ENCODE data around the gene FOSB. TPM values are rescaled to one million over a fixed set of nuclear protein-coding genes. Genes with fewer than 3 reads are reported as not detected.
A peak's percentile ranks its signal among the peaks of the same experiment; 100 is the strongest.

FOSB gene
- total and polyA plus RNA-seq, 5 donors, result 1.6 to 57.8 (median 8.4) TPM

- intact Hi-C loops (cut with DNase I), result no loop called here
- 42% methylated on average over 7 of the region's 7 CpGs for WGBS
- Histone ChIP-seq H3K4me1 (ENCODE audit: control insufficient read depth, insufficient read depth, low read length) (peaks cover 5% of the 10 kb centered on the region), H3K27ac (ENCODE audit: low read length) (no peak overlapping the region), H3K4me3 (ENCODE audit: low read length) (no peak overlapping the region), H3K27me3 (ENCODE audit: control insufficient read depth, insufficient read depth) (no peaks in the 10 kb centered on the region), H3K9me3 (ENCODE audit: control insufficient read depth, low read length) (no peaks in the 10 kb centered on the region)
- DNase-seq (no peak), ATAC-seq (no peak)
These were observed 49.4 kb downstream of the FOSB start for GRCh38 chr19:45517238-45517637.

- DNase-seq, result peak in 1 of 3 donors; percentile 26
- WGBS, result 78% methylated on average over 50 of the region's 50 CpGs
- intact Hi-C loops (cut with DNase I), result no loop called here
- Histone ChIP-seq H3K4me3 (ENCODE audit: low read length) (no peak overlapping the region), H3K27ac (ENCODE audit: low read length) (no peak overlapping the region), H3K27me3 (ENCODE audit: control insufficient read depth, insufficient read depth) (no peaks in the 10 kb centered on the region), H3K4me1 (ENCODE audit: control insufficient read depth, insufficient read depth, low read length) (peaks cover 5% of the 10 kb centered on the region), H3K9me3 (ENCODE audit: control insufficient read depth, low read length) (no peaks in the 10 kb centered on the region)
- ATAC-seq, result no peak
These were observed 50.1 kb downstream of the FOSB start for GRCh38 chr19:45517641-45518468.

- ATAC-seq, result no peak
- intact Hi-C loops (cut with DNase I), result no loop called here
These were observed 50.7 kb downstream of the FOSB start for GRCh38 chr19:45518469-45518826.

GRCh38 chr19:45522010-45522941 lies 54.5 kb downstream of the FOSB start:
- intact Hi-C loops (cut with DNase I), result loop anchor here (2.0 to 10.0 kb wide), 3 partner anchors 53 to 123 kb away; no protein-coding TSS in a partner anchor
- ATAC-seq (no peak), DNase-seq (no peak)
- WGBS, result 84% methylated on average over 24 of the region's 24 CpGs
- Histone ChIP-seq H3K27ac (ENCODE audit: low read length) (no peak overlapping the region), H3K4me1 (ENCODE audit: control insufficient read depth, insufficient read depth, low read length) (no peaks in the 10 kb centered on the region), H3K27me3 (ENCODE audit: control insufficient read depth, insufficient read depth) (no peaks in the 10 kb centered on the region), H3K4me3 (ENCODE audit: low read length) (no peak overlapping the region), H3K9me3 (ENCODE audit: control insufficient read depth, low read length) (no peaks in the 10 kb centered on the region)

More at GRCh38 chr19:45518469-45518826, 50.7 kb downstream of the FOSB start:
- DNase-seq, result no peak
- no peak overlapping the region for H3K27ac ChIP-seq (ENCODE audit: low read length)
- no peak overlapping the region for H3K4me3 ChIP-seq (ENCODE audit: low read length)
- H3K27me3 ChIP-seq (ENCODE audit: control insufficient read depth, insufficient read depth), result no peaks in the 10 kb centered on the region
- WGBS, result 88% methylated on average over 7 of the region's 7 CpGs
- peaks cover 5% of the 10 kb centered on the region for H3K4me1 ChIP-seq (ENCODE audit: control insufficient read depth, insufficient read depth, low read length)
- no peaks in the 10 kb centered on the region for H3K9me3 ChIP-seq (ENCODE audit: control insufficient read depth, low read length)

GRCh38 chr19:45523642-45524256 lies 56.0 kb downstream of the FOSB start:
- H3K4me3 ChIP-seq (ENCODE audit: low read length), result no peak overlapping the region
- WGBS, result 68% methylated on average over 9 of the region's 9 CpGs
- no peaks in the 10 kb centered on the region for H3K9me3 ChIP-seq (ENCODE audit: control insufficient read depth, low read length)
- intact Hi-C loops (cut with DNase I), result loop anchor here (2.0 to 10.0 kb wide), 4 partner anchors 47 to 121 kb away; no protein-coding TSS in a partner anchor
- ATAC-seq (peak; percentile 90 to 95), DNase-seq (peak; percentile 68 to 88 (median 87))
- no peaks in the 10 kb centered on the region for H3K27me3 ChIP-seq (ENCODE audit: control insufficient read depth, insufficient read depth)
- peak overlapping the region; percentile 68 for H3K27ac ChIP-seq (ENCODE audit: low read length)
- no peaks in the 10 kb centered on the region for H3K4me1 ChIP-seq (ENCODE audit: control insufficient read depth, insufficient read depth, low read length)

GRCh38 chr19:45524575-45525129 lies 56.9 kb downstream of the FOSB start:
- DNase-seq, result no peak
- WGBS, result 85% methylated on average over 15 of the region's 15 CpGs
- no peaks in the 10 kb centered on the region for H3K27me3 ChIP-seq (ENCODE audit: control insufficient read depth, insufficient read depth)
- H3K4me1 ChIP-seq (ENCODE audit: control insufficient read depth, insufficient read depth, low read length), result peaks cover 4% of the 10 kb centered on the region
- ATAC-seq, result no peak
- no peak overlapping the region for H3K4me3 ChIP-seq (ENCODE audit: low read length)
- peak overlapping the region; percentile 57 for H3K27ac ChIP-seq (ENCODE audit: low read length)
- intact Hi-C loops (cut with DNase I), result loop anchor here (2.0 to 10.0 kb wide), 3 partner anchors 46 to 120 kb away; no protein-coding TSS in a partner anchor
- no peaks in the 10 kb centered on the region for H3K9me3 ChIP-seq (ENCODE audit: control insufficient read depth, low read length)

Small RNA genes lying within 50 kb of the gene (microRNA-seq; reads per million reads assigned to microRNA genes)
- 0 reads per million in 2 donors for gene MIR6088

Other genes starting within 250 kb of the FOSB start
- 1 to 10 TPM; 3.4 to 5.6 (median 4.5) TPM for gene EXOC3L2, start 222.6 kb upstream of the FOSB start, total RNA-seq
- gene EXOC3L2, start 222.6 kb upstream of the FOSB start, polyA plus RNA-seq, result 2.7 TPM
- 10 to 100 TPM; 29.0 to 54.5 (median 40.4) TPM for gene MARK4, start 216.7 kb upstream of the FOSB start, total RNA-seq
- gene MARK4, start 216.7 kb upstream of the FOSB start, polyA plus RNA-seq, result 21.0 TPM
- 1,000 to 10,000 TPM; 2,910 to 4,826 (median 3,330) TPM for gene CKM, start 145.1 kb upstream of the FOSB start, total RNA-seq
- gene CKM, start 145.1 kb upstream of the FOSB start, polyA plus RNA-seq, result 5,160 TPM
- gene KLC3, start 127.2 kb upstream of the FOSB start, total RNA-seq, result not detected
- 0.18 TPM for gene KLC3, start 127.2 kb upstream of the FOSB start, polyA plus RNA-seq
- 10 to 100 TPM; 11.1 to 15.7 (median 12.2) TPM for gene ERCC2, start 97.4 kb upstream of the FOSB start, total RNA-seq
- 9.6 TPM for gene ERCC2, start 97.4 kb upstream of the FOSB start, polyA plus RNA-seq
- 100 to 1,000 TPM; 131 to 161 (median 150) TPM for gene PPP1R13L, start 62.9 kb upstream of the FOSB start, total RNA-seq
- 100 TPM for gene PPP1R13L, start 62.9 kb upstream of the FOSB start, polyA plus RNA-seq
- gene POLR1G, start 61.4 kb upstream of the FOSB start, total RNA-seq, result 1 to 10 TPM; 4.0 to 6.3 (median 5.0) TPM
- 4.0 TPM for gene POLR1G, start 61.4 kb upstream of the FOSB start, polyA plus RNA-seq
- gene ERCC1, start 44.1 kb upstream of the FOSB start, total RNA-seq, result 100 to 1,000 TPM; 133 to 143 (median 139) TPM
- gene ERCC1, start 44.1 kb upstream of the FOSB start, polyA plus RNA-seq, result 139 TPM
- 10 to 100 TPM; 18.7 to 26.4 (median 20.4) TPM for gene RTN2, start 29.1 kb downstream of the FOSB start, total RNA-seq
- gene RTN2, start 29.1 kb downstream of the FOSB start, polyA plus RNA-seq, result 20.2 TPM
- gene PPM1N, start 30.4 kb downstream of the FOSB start, total RNA-seq, result under 1 TPM in 2 of 4 donors, not detected in 2; 0.24 to 0.96 TPM
- gene PPM1N, start 30.4 kb downstream of the FOSB start, polyA plus RNA-seq, result 0.91 TPM
- 10 to 100 TPM; 44.1 to 85.4 (median 47.4) TPM for gene VASP, start 39.5 kb downstream of the FOSB start, total RNA-seq
- 42.2 TPM for gene VASP, start 39.5 kb downstream of the FOSB start, polyA plus RNA-seq
- 10 to 100 TPM; 20.7 to 27.6 (median 24.1) TPM for gene OPA3, start 116.8 kb downstream of the FOSB start, total RNA-seq
- gene OPA3, start 116.8 kb downstream of the FOSB start, polyA plus RNA-seq, result 17.5 TPM
- gene GPR4, start 134.2 kb downstream of the FOSB start, total RNA-seq, result 10 to 100 TPM in 1 of 4 donors, 1 to 10 TPM in 3; 3.7 to 11.3 (median 4.7) TPM
- 7.7 TPM for gene GPR4, start 134.2 kb downstream of the FOSB start, polyA plus RNA-seq
- 10 to 100 TPM; 25.2 to 37.9 (median 33.7) TPM for gene EML2, start 171.4 kb downstream of the FOSB start, total RNA-seq
- gene EML2, start 171.4 kb downstream of the FOSB start, polyA plus RNA-seq, result 19.0 TPM
- 10 to 100 TPM in 3 of 4 donors, 1 to 10 TPM in 1; 8.5 to 16.7 (median 12.5) TPM for gene GIPR, start 200.2 kb downstream of the FOSB start, total RNA-seq
- gene GIPR, start 200.2 kb downstream of the FOSB start, polyA plus RNA-seq, result 8.7 TPM
- gene SNRPD2, start 224.0 kb downstream of the FOSB start, total RNA-seq, result 100 to 1,000 TPM; 246 to 297 (median 285) TPM
- gene SNRPD2, start 224.0 kb downstream of the FOSB start, polyA plus RNA-seq, result 281 TPM
- 1 to 10 TPM; 2.5 to 3.3 (median 3.1) TPM for gene QPCTL, start 224.7 kb downstream of the FOSB start, total RNA-seq
- gene QPCTL, start 224.7 kb downstream of the FOSB start, polyA plus RNA-seq, result 2.7 TPM

Measured in right cardiac atrium (tissue), 5 donors.